Effector memory CD4-positive, alpha-beta T cell (primary cell): Measurements from ENCODE around the gene POC1B.

Experiments used
- DNase-seq, 3 donors: peaks; one replicate each; pipeline ENCODE4 v3.0.0-alpha.2; 2020
- H3K27ac ChIP-seq: 2 replicates; pipeline ENCODE4 v1.7.0; 2013; ENCODE audit warnings: mild to moderate bottlenecking, low read length, moderate library complexity; ENCODE audit not compliant: insufficient read depth, poor library complexity, severe bottlenecking
- H3K27me3 ChIP-seq: replicated peaks from 2 replicates; pipeline ENCODE4 v1.7.0; 2013; ENCODE audit warnings: mild to moderate bottlenecking, low read length; ENCODE audit not compliant: insufficient read depth, control insufficient read depth, poor library complexity, severe bottlenecking
- H3K36me3 ChIP-seq: 2 replicates; pipeline ENCODE4 v1.7.0; 2013; ENCODE audit warnings: mild to moderate bottlenecking, low read length, moderate library complexity; ENCODE audit not compliant: control insufficient read depth, insufficient read depth
- H3K4me1 ChIP-seq: 2 replicates; pipeline ENCODE4 v1.7.0; 2013; ENCODE audit warnings: low read length, mild to moderate bottlenecking; ENCODE audit not compliant: control insufficient read depth, insufficient read depth, poor library complexity, severe bottlenecking
- H3K4me3 ChIP-seq: 2 replicates; pipeline ENCODE4 v1.7.0; 2013; ENCODE audit warnings: low read length, low read depth, mild to moderate bottlenecking; ENCODE audit not compliant: insufficient read depth, poor library complexity, severe bottlenecking
- H3K9me3 ChIP-seq: 2 replicates; pipeline ENCODE4 v1.7.0; 2013; ENCODE audit warnings: mild to moderate bottlenecking, low read length, moderate library complexity; ENCODE audit not compliant: control insufficient read depth

Gene POC1B

GRCh38 chr12:89540586-89540985 is 14.7 kb upstream of the POC1B start:
- Histone ChIP-seq H3K9me3 (no peaks in the 10 kb centered on the region), H3K36me3 (no peaks in the 10 kb centered on the region), H3K4me1 (peaks cover 6% of the 10 kb centered on the region), H3K27me3 (no peaks in the 10 kb centered on the region), H3K4me3 (no peak overlapping the region), H3K27ac (no peak overlapping the region)
- DNase-seq = no peak

GRCh38 chr12:89539426-89540223 is 13.8 kb upstream of the POC1B start:
- H3K9me3 ChIP-seq = no peaks in the 10 kb centered on the region
- H3K4me3 ChIP-seq = no peak overlapping the region
- H3K27me3 ChIP-seq = no peaks in the 10 kb centered on the region
- H3K27ac ChIP-seq = no peak overlapping the region
- no peaks in the 10 kb centered on the region for H3K36me3 ChIP-seq
- DNase-seq = no peak
- H3K4me1 ChIP-seq = peaks cover 6% of the 10 kb centered on the region

DNA sequence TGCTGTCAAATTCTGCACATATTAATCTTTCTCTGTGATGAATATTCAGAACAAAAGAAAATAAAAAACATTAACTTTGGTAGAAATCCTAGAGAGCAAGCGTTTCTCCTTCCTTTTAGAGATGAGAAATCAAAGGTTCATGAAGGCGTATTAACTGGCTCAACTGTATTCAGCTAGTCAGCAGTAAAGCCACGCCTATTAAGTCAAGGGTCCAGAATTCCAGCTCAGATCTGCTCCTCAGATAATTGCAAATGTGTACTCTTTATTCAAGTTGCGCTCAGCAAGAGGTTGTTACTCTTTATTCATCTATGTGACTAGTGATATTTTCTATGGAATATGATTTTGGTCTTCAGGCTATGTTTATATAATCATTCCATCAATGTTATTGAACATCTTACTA is 13.1 kb upstream of the POC1B start:
- no peak for DNase-seq
- no peaks in the 10 kb centered on the region for H3K36me3 ChIP-seq
- H3K27ac ChIP-seq = no peak overlapping the region
- H3K4me3 ChIP-seq = no peak overlapping the region
- peaks cover 6% of the 10 kb centered on the region for H3K4me1 ChIP-seq
- H3K27me3 ChIP-seq = no peaks in the 10 kb centered on the region
- H3K9me3 ChIP-seq = no peaks in the 10 kb centered on the region

- Histone ChIP-seq H3K27ac (no peak overlapping the region), H3K36me3 (no peaks in the 10 kb centered on the region), H3K9me3 (no peaks in the 10 kb centered on the region), H3K27me3 (no peaks in the 10 kb centered on the region), H3K4me3 (no peak overlapping the region), H3K4me1 (no peaks in the 10 kb centered on the region)
- DNase-seq = no peak
These were observed 11.5 kb upstream of the POC1B start for GRCh38 chr12:89537389-89537788.

- no peaks in the 10 kb centered on the region for H3K4me1 ChIP-seq
- H3K27me3 ChIP-seq = no peaks in the 10 kb centered on the region
- H3K27ac ChIP-seq = no peak overlapping the region
- no peaks in the 10 kb centered on the region for H3K9me3 ChIP-seq
- DNase-seq = no peak
- no peaks in the 10 kb centered on the region for H3K36me3 ChIP-seq
- H3K4me3 ChIP-seq = no peak overlapping the region
These were observed 3.9 kb upstream of the POC1B start for GRCh38 chr12:89529738-89530137.

GRCh38 chr12:89528434-89528833 is 2.6 kb upstream of the POC1B start:
- H3K9me3 ChIP-seq = no peaks in the 10 kb centered on the region
- no peak for DNase-seq
- no peaks in the 10 kb centered on the region for H3K27me3 ChIP-seq
- H3K4me3 ChIP-seq = no peak overlapping the region
- no peaks in the 10 kb centered on the region for H3K36me3 ChIP-seq
- H3K27ac ChIP-seq = no peak overlapping the region
- peaks cover 11% of the 10 kb centered on the region for H3K4me1 ChIP-seq

DNA sequence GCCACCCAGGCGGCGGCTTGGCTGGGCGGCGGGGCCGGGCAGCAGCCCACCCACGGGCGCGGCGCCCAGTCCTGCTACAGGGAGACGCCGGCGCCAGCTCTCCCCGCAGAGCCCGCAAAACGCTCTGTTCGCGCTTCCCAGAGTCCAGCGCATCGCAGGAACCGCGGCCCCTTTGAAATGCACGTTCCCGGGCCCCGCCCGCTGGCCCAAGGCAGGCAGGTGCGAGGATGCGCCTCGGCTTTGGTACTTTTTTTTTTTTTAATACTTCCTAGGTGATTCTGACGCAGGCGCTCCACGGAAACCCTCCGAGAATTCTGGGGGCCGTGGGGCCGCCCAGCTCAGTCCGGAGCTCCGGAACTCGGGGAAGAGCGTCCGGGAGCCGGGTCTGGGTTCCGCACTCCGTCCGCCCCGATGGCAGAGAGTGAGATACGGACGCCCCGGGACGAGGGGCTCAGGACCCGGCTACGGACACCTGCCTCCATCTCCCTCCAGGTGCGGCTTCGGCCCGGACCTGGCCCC is 483 bp downstream of the POC1B start:
- peak; percentile 18 to 35 (median 32) for DNase-seq
- Histone ChIP-seq H3K9me3 (no peaks in the 10 kb centered on the region), H3K4me3 (peak overlapping the region; percentile 97), H3K4me1 (peaks cover 14% of the 10 kb centered on the region), H3K27me3 (no peaks in the 10 kb centered on the region), H3K27ac (peak overlapping the region; percentile 90), H3K36me3 (no peaks in the 10 kb centered on the region)

- H3K4me1 ChIP-seq = peaks cover 14% of the 10 kb centered on the region
- no peaks in the 10 kb centered on the region for H3K27me3 ChIP-seq
- peak; percentile 58 to 69 (median 65) for DNase-seq
- H3K27ac ChIP-seq = peak within 1 kb of the TSS; percentile 90
- H3K36me3 ChIP-seq = no peaks in the 10 kb centered on the region
- H3K9me3 ChIP-seq = no peaks in the 10 kb centered on the region
- H3K4me3 ChIP-seq = peak within 1 kb of the TSS; percentile 97
These were observed 1.1 kb downstream of the POC1B start, which contains the start of gene GALNT4 for GRCh38 chr12:89524541-89525304. Gene GALNT4 (minus strand): TSS chr12:89524796. CDS start chr12:89524549, 247 bp downstream.

- DNase-seq = no peak
- H3K4me1 ChIP-seq = peaks cover 14% of the 10 kb centered on the region
- no peaks in the 10 kb centered on the region for H3K9me3 ChIP-seq
- H3K4me3 ChIP-seq = peak overlapping the region; percentile 97
- peak overlapping the region; percentile 90 for H3K27ac ChIP-seq
- no peaks in the 10 kb centered on the region for H3K36me3 ChIP-seq
- no peaks in the 10 kb centered on the region for H3K27me3 ChIP-seq
These were observed 1.9 kb downstream of the POC1B start for GRCh38 chr12:89523843-89524540.
